ENCODE results near the gene SPATA33.
"Not testable (repeated sequence)": the region's sequence is repeated elsewhere in the genome, so short reads cannot be mapped to it uniquely, and the experiment has no call there.

SPATA33 gene

GRCh38 chr16:89629827-89630610 lies 27.6 kb upstream of the SPATA33 start:
- no peak for DNase-seq (ENCODE audit: low read depth, low spot score)

GRCh38 chr16:89633064-89633631 lies 24.5 kb upstream of the SPATA33 start:
- peak; percentile 44 for DNase-seq (ENCODE audit: low read depth, low spot score)

DNA sequence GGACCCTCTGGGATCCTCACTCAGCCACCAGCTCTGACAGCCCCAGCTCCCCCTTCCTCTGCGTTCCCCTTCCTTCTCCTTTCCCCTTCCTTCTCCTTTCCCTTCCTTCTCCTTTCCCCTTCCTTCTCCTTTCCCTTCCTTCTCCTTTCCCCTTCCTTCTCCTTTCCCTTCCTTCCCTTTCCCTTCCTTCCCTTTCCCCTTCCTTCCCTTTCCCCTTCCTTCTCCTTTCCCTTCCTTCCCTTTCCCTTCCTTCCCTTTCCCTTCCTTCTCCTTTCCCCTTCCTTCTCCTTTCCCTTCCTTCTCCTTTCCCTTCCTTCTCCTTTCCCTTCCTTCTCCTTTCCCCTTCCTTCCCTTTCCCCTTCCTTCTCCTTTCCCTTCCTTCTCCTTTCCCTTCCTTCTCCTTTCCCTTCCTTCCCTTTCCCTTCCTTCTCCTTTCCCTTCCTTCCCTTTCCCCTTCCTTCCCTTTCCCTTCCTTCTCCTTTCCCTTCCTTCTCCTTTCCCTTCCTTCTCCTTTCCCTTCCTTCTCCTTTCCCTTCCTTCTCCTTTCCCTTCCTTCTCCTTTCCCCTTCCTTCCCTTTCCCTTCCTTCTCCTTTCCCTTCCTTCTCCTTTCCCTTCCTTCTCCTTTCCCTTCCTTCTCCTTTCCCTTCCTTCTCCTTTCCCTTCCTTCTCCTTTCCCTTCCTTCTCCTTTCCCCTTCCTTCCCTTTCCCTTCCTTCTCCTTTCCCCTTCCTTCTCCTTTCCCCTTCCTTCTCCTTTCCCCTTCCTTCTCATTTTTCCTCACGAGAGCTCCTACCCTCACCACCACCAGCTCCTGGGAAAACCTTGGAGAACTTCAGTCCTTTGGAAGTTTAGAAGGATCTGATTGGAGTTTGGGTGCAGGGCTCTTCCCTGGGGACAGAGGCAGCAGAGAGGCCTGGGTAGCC lies 22.9 kb upstream of the SPATA33 start:
- DNase-seq (ENCODE audit: low read depth, low spot score) = not testable (repeated sequence)

DNA sequence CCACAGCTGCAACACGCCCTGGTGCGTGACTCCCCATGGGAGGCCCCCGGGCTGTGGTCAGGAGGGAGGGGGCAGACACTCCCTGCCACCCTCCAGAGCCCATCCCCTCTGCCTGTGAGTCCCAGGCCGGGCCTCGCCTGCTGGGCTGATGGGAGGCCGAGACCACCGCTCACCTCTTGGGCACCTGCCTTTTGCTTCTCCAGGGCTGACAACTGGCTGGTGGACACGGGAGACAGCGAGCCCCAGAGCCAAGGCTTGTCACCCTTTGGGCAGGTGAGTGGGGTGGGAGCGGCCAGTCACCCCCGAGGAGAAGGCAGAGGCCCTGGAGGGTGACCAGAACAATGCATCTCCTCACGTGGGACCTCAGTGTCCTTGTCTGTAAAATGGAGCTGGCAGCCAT lies 21.0 kb upstream of the SPATA33 start:
- no peak for DNase-seq (ENCODE audit: low read depth, low spot score)

GRCh38 chr16:89637379-89637778 lies 20.3 kb upstream of the SPATA33 start:
- no peak for DNase-seq (ENCODE audit: low read depth, low spot score)

GRCh38 chr16:89638455-89638854 lies 19.2 kb upstream of the SPATA33 start:
- no peak for DNase-seq (ENCODE audit: low read depth, low spot score)

DNA sequence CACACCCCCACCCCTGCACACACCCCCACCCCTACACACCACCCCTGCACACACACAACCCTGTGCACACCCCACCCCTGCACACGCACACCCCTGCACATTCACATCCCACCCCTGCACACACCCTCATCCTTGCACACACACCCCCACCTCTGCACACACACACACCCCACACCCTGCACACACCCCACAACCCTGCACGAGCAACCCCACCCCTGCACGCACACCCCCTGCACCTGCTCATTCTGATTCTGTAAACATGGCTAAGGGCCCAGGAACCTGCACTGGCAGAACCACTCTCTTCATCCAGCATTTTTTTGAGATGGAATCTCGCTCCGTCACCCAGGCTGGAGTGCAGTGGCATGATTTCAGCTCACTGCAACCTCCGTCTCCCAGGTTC lies 18.3 kb upstream of the SPATA33 start:
- no peak for DNase-seq (ENCODE audit: low read depth, low spot score)

GRCh38 chr16:89641458-89642119 lies 16.0 kb upstream of the SPATA33 start:
- DNase-seq (ENCODE audit: low read depth, low spot score) = no peak

GRCh38 chr16:89642574-89642973 lies 15.1 kb upstream of the SPATA33 start:
- DNase-seq (ENCODE audit: low read depth, low spot score) = no peak

- DNase-seq (ENCODE audit: low read depth, low spot score) = no peak
Measured at GRCh38 chr16:89643769-89644300, 13.8 kb upstream of the SPATA33 start.

- no peak for DNase-seq (ENCODE audit: low read depth, low spot score)
Measured at GRCh38 chr16:89645122-89645521, 12.5 kb upstream of the SPATA33 start.

DNA sequence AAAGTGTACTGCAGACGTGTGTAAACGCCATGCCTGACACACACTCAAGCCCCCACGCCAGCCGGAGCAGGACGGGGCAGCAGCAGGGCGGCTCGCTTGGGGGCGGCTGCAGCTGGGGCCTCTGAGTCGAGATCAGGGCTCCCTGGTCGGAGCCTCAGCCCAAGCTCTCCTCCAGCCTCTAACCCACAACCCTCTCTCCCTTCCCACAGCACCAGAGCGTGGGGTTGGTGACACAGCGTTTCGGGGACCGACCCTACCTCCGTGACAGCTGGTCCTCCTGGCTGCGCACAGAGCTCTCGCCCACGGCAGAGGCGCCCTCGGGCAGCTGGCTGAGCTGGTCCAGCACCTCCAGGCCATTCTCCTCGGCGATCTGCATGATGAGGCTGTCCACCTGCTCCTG lies 11.4 kb upstream of the SPATA33 start:
- no peak for DNase-seq (ENCODE audit: low read depth, low spot score)

DNA sequence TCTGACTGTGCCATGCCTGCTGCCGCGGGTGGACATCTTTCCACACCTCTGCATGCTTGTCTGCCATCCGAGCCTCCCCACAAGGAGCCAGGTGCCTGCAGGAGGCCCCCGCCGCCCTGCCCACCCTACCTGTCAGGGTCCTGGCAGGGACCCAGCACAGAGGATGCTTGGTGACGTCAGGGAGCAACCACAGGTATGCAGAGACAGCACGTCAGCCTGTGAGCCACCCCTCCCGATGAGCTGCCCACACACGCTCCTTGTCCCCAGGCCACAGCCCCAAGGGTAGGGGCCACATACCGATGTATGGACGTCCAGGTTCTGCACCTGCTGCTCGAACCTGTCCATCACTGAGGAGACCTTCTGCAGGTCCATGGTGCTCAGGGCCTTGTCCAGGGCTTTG lies 10.7 kb upstream of the SPATA33 start:
- no peak for DNase-seq (ENCODE audit: low read depth, low spot score)

DNA sequence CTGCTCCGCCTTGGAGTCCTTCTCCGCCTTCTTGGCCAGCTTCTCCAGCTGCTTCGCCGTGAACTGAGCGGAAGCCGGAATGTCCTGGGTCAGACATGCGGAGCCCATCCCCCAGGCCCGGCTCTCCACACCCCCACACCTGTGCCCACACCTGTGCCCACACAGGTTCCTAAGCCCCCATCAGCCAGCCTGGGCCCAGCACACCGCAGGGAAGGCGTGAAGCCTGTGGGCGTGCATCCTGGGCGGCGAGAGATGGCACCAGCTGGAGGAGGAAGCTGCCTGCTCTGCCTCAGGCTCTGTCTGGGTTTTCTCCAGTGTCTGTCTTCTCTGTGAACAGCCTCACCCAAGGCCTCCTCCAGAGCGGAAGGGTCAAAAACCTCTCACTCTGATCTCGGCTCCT lies 6.1 kb upstream of the SPATA33 start:
- no peak for DNase-seq (ENCODE audit: low read depth, low spot score)

DNA sequence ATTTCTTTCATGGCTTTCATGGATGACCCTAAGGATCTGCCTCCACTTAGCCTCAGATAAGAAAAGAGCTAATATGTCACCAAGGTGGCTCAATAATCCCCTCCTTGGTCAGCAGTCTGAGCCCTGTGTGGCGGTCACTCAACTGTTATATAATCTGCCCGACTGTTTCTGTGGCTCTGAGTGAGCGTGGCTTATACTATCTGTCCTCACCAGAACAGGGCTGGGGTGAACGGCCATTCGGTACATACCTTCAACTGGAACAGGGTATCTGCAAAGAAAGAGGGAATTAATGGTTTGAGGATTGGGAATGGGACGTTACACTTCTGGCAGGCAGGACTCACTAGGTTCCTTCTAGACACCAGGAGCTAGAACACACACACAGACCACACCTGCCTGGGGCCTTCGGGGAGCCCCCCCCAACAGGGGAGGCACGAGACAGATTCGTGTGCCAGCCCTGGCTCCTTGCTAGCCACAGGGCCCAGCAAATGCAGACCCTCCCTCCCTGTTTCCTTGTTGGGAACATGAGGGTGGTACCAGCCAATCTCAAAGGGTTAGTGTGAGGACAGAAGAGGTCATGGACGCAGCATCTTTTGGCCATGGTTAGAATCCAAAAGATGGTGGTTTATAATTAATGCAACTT lies 3.9 kb upstream of the SPATA33 start:
- DNase-seq (ENCODE audit: low read depth, low spot score) = no peak

DNA sequence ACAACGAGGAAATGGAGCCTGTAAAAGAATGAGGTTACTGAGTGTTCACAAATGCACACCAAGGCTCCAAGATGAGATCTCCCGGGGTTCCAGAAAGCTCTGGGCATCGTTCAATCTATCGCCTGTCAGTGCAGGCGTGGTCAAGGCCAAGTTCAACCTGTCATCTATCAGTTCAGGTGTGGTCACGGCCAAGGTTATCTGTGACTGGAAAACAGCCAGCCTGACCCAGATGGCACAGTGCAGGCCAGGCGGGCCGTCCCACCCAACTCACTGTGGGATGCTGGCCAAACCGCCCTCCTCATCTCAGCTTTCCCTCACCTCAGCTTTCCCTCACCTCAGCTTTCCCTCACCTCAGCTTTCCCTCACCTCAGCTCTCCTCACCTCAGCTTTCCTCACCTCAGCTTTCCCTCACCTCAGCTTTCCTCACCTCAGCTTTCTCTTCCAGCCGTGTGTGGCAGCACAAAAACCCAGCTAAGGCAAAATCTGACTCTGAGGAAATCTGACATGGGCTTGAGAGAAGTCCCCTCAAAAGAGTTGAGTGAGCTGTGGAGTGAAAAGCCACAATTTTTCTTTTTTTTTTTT lies 2.5 kb upstream of the SPATA33 start:
- DNase-seq (ENCODE audit: low read depth, low spot score) = no peak

GRCh38 chr16:89656435-89657121 lies 1.1 kb upstream of the SPATA33 start:
- DNase-seq (ENCODE audit: low read depth, low spot score) = no peak

DNA sequence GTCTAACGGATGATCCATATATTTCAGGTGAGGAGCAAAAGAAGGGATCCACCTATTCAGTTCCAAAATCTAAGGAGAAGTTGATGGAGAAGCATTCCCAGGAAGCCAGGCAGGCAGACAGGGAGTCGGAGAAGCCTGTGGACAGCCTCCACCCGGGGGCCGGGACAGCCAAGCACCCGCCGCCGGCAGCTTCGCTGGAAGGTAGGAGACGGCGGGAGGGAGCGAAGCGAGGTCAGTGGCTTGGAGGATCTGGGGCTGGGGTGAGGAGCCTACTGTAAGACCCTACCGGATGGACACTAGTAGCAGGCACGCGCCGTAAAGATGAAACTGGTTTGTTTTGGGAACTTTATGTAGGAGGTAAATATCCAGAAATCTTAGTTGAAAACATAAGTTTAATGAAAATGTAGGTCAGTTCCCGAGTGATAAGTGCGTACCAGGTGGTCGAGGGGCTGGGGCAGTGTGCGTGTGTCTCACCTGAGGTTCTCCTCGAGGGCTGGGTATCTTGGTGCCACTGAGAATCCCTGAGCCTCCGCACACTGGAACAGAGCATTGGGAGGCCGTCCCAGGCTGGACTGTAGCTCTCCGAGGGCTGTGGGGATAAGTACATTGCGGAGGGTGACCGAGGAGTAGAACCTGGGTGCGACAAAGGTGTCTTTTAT lies 714 bp downstream of the SPATA33 start:
- DNase-seq (ENCODE audit: low read depth, low spot score) = no peak

- DNase-seq (ENCODE audit: low read depth, low spot score) = no peak
Measured at GRCh38 chr16:89660146-89660545, 2.5 kb downstream of the SPATA33 start.

DNA sequence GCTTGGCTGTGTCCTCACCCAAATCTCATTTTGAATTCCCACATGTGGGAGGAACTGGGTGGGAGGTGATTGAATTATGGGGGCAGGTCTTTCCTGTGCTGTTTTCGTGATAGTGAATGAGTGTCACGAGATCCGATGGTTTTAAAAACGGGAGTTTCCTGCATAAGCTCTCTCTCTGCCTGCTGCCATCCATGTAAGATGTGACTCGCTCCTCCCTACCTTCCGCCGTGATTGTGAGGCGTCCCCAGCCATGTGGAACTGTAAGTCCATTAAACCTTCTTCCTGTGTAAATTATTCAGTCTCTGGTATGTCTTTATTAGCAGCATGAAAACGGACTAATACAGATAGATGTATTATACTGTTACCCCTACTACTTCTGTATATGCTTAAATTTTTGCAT lies 3.6 kb downstream of the SPATA33 start:
- no peak for DNase-seq (ENCODE audit: low read depth, low spot score)
